HG02642 (cell line): ENCODE measurements around the gene DRD2.

ENCODE experiments used
- ATAC-seq: cut with Tn5 transposase; IDR thresholded peaks from one replicate; pipeline ENCODE4 v1.9.1; 2021; ENCODE audit warnings: mild to moderate bottlenecking; ENCODE audit not compliant: unreplicated experiment, poor library complexity

Gene DRD2

DNA sequence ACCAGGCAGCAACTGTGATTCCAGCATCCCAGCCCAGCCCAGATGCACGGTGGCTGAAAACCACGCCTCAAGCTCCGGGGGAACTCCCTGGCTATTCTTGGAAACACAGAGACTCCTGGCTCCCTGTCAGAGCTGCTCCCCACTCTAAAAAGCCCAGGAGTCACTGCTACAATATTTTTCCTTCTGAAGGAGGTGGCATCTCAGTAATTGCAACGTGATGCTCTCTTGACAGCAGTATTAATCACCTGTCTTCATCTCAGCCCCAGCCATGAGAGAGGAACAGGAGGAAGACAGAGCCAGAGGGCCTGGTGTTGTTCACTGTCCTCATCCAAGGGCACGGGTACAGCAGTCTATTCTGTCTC, 26.9 kb downstream of the DRD2 start:
- ATAC-seq, result no peak

DNA sequence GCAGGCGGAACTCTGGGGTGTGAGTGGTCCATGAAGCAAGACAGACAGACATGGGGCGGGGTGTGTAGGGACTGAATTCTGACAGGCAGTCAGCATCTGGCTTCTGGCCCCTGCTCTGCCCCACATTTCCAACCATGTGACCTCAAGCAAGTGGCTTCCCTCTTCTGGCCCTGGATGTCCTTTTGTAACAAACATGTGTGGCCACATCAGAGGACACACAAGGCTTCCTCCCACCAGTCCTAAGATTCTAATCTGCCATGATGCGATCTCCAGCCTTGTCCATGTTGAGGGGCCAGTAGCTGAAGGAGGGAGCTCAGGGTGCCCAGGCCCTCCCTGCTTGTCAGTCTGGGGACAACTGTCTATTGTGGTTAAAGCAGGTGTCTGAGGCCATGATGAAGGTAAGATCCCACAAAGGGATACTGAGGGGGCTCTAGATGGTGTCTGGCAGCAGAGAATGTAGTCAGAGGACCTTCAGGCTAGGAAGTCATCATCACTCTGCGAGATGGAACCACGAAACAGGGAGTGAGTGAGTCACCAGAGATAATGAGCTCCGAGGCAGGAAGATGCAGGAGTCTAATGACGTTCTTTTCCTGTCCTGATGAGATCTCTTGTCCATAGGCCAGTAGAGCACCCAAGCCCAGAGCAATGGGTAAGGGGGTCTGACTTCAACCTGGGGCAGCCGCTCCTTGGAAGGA, 27.4 kb downstream of the DRD2 start:
- ATAC-seq, result no peak

DNA sequence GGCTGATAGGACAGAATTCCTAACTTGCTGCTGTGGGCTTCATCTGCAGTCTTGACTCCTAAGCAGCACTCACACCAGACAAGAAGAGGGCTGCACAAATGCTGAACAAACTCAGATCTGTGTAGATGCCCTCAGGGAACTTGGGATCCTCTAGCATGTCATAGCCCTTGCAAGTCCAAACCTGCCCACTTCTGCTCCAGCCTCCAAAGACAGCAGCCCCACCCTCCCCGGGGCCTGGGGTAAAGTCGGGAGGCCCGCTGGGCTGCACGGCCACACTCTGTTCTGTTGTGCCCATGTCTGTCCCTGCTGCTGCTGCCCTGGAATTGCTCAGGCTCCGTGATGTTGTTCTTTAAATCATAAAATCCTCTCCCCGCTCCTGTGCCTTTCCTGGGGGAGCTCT, 28.3 kb downstream of the DRD2 start:
- ATAC-seq, result no peak

DNA sequence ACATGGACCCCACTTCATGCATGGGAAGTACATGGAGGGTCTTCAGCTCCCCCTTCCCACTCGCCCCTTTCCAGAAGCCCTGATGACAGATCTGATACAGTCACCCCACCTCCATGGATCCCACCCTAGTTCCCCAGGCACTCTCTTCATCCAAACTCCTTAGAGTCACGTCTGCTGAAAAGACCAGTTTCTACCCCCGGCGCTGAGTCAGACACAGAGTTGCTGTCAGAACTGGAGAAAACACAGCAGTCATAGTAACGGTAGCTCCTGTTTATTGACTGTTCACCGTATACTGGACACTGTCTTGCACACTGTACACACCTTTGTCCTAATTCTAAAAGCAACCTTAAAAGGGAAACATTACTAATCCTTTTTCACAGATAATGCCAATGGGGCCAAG, 29.1 kb downstream of the DRD2 start:
- ATAC-seq, result no peak

DNA sequence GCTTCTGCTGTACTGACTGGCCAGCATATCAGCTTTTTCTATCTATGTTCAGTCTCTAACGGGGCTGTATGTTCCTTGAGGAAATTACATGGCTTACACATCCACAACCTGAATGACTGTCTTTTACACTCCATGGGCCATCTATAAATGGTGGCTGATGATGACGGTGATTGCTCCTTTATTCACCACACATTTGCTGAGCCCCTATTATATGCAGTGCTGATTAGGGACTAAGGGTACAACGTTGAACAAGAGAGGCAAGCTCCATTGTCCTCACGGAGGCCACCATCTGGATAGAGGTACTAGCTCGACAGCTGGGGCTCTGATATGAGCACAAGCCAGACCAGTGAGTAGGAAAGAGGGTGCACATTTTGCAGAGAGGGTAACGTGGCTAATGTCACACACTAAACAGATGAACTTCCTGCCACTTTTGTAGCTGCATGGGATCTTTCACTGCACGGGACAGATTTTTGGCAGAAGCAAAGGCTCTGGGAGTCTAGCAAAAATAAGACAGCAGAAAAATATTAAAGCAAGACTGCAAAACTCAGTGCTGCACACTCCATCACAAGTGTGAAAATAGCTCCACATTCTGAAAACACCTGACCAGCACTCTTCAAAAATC, 30.6 kb downstream of the DRD2 start:
- no peak for ATAC-seq

DNA sequence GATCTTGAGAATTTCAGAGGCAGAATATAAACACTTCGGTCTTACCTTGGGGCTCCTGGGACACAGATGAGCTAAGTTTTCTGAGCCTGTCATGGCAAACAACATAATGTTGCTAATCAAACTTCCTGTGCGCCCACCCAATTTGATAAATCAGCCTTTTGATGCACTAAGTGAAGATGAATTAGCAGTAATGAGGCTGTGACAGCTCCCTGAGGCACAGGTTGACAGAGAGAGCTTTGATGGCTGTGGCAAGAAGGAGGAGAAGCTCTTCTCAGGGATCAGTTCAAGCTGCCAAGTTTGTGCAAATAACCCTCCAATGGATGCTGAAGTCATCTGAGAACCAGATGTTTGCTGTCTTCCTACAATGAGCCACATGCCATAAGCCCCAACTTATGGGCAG, 34.4 kb downstream of the DRD2 start:
- ATAC-seq, result no peak

DNA sequence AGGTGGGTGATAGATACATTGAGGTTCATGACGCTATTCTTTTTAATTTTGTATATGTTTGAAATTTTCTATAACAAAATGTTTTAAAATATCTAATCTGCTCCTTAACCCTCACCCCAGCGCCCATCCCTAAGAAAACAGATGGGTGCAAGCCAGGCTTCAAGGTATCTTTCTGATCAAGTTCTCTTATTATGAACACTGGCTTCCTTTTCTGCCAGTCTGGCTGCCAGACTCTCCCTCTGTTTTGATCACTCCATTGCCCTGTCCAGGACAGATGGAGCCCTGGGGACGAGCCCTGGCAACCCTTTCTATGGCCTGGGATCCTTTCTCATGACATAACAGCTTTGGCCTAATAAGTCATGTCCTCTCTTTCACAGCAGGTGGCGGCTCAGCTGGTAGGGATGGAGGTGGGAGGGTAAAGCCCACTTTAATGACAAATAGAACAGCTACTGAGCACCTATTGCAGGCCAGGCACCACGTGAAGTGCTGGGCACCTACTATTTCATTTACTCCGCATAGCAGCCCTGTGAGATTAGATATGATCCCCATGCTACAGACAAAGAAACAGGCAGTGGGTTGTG, 38.4 kb downstream of the DRD2 start:
- no peak for ATAC-seq

DNA sequence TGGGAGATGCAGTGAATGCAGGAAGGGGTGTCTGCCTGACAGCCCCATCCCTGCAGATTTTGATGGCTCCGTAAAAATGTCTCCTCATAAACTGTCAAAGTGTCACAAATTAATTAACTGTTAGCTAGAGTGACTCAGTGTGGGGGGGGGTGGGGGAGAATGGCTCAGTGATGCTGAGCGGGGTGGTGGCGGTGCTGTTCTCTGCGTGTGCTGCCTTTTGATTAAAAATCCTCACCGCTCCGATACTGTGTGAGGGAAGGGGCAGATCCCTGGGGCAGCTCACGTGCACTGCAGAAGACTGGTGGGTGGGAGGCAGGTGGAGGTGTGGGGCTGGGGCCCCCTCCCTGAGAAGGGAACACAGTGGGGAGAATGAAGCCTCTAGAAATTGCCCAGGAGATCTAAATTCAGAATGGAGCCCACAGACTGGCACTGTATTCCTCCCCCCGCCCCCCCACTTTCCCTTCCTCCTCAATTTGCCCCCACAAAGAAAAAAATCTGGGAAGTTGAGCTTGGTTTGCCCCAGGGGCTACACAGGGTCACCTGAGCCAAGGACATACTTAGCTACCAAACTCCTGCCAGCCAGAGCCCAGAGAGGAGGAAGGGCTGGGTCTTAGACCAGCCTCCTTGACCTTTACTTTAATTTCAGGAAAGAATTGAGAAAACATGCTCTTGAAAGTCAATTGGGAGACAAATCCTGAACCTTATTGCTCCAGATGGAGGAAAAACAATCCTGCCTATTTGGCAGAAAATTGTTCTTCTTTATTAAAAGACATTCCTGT, 39.8 kb downstream of the DRD2 start:
- no peak for ATAC-seq

DNA sequence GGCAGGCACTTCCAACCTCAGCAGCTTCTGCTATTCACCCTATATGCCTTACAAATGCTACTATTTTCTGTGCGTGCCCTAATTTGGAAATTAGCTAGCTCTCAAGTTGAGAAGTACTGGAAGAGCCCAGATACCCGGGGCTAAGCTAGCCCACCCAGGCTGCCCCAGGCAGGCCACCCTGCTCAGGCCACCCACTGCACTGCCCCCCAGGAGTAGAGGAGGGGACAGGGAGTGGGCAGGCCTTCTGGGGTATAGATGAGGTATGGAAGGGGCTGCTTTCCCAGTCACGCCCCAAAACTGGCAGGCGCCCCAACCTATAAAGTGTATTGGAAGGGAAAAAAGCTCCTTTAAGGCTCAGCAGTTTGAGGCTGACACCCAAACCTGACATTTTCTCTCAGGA, 43.5 kb downstream of the DRD2 start:
- ATAC-seq, result no peak

DNA sequence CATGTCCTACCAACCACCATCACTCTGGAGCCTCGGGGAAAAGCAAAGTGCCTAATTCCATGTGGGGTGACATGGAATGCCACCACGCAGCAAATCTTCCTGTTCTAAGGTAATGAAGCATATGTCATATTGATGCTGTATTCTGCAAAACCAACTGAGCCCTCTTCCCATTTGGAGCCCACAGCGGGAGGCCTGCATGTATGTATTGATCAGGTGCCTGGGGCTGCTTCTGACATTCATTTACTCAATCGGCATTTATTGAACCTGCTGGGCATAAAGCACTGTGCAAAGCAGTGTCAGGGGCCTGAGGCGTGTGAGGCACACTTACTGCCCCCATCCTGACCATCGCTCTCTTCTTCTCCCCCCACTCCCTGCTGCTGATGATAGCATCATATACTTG, 48.5 kb downstream of the DRD2 start:
- ATAC-seq, result no peak

DNA sequence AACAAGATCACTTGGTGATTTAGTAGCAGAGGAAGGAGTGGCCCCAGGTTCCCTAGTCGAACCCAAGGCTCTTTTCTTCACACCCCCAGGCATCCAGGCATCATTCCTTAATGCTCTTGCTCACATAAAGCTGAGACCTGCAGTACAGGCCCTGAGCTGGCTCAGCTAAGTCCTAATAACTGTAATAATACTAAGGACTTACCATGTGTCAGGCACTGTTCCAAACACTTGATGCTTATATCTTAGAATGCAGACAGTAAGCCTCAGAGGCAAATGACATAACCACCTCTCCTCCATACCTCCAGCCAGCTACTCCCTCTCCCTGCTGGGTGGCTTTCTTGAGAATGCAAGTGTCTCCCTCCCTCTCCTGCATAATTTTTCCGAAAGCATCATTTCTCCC, 54.4 kb downstream of the DRD2 start:
- no peak for ATAC-seq

DNA sequence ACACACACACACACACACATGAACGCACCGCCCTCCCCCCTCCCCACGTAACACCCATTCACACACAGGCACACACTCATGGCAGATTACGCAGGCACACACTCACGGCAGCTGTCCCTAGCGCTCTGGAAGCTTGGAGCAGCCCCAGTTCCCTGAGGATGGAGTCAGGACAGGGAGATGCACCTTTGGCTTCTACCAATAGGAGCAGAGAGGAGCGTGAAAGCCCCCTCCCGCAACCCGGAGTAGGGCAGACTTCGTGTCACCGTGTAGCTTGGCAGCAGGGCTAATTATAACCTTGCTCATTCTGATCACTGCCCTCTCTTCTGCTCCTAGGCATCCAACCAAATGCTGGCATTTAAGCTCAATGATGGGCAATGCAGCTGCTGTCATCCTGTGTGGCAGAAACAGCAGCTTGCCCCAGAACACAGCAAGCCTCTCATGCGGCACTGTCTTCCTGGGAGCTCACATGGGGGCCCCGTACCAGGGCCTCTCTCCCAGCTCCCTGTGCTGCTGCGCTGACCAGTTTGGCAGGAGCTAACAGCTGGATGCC, 55.7 kb downstream of the DRD2 start:
- no peak for ATAC-seq

DNA sequence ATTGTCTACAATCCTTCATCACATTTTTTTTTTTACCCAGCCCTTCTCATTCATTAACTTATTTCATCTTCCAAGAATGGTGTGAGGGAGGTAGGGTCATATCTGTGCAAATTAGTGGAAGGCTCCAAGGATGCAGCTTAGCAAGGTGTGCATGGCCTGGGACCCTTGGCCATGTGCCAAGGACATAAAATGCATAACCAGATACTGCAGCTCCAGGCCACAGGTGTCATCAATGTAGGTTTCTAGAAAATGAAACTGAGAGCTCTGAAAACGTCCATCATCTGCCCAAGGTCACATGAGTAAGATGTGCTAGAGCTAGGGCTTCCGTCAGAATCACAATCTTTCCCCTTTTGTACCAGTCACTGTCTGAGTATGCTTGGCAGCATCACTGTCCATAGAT, 57.8 kb downstream of the DRD2 start:
- no peak for ATAC-seq

DNA sequence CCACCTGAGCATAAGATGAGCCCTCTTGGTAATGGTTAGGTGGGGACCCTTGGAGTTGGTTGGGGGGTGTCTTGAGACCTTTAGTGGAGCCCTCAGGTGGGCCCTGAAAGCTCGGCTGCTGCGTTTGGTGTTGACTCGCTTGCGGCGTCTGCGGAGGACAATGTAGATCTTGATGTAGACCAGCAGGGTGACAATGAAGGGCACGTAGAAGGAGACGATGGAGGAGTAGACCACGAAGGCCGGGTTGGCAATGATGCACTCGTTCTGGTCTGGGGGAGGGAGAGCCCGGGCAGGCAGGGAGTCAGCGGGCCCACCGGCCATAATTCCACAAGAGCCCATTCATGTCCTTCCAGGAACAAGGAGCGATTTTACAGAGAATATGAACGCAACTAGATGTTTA, 59.9 kb downstream of the DRD2 start:
- no peak for ATAC-seq

DNA sequence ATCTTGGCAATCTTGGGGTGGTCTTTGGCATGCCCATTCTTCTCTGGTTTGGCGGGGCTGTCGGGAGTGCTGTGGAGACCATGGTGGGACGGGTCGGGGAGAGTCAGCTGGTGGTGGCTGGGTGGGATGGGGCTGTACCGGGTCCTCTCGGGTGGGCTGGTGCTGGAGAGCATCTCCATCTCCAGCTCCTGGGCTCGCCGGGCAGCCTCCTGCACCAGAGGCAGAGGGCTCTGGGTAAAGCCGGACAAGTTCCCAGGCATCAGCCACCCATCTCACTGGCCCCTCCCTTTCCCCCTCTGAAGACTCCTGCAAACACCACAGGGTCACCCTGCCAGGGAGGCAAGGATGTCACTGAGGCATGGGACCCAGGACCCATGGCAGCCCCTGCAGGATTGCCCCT, 62.5 kb downstream of the DRD2 start:
- no peak for ATAC-seq

DNA sequence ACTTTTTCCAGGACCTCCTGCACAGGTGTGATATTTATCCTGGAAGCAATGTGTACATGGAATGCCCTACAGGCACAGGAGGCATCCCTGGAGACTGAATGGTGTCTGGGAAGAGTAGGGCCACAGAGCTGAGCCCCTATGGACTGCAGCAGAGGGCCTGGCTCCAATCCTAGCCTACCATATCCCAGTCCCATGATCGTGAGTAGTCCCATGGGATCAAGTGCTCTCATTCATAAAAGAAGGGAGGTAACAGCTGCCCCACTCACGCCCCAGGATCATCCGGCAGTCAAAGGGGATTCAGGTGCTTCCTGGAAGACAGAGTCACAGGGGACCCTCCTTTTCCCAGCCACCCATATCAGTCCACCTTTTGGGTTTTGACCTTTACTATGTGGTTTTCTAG, 63.7 kb downstream of the DRD2 start:
- no peak for ATAC-seq

DNA sequence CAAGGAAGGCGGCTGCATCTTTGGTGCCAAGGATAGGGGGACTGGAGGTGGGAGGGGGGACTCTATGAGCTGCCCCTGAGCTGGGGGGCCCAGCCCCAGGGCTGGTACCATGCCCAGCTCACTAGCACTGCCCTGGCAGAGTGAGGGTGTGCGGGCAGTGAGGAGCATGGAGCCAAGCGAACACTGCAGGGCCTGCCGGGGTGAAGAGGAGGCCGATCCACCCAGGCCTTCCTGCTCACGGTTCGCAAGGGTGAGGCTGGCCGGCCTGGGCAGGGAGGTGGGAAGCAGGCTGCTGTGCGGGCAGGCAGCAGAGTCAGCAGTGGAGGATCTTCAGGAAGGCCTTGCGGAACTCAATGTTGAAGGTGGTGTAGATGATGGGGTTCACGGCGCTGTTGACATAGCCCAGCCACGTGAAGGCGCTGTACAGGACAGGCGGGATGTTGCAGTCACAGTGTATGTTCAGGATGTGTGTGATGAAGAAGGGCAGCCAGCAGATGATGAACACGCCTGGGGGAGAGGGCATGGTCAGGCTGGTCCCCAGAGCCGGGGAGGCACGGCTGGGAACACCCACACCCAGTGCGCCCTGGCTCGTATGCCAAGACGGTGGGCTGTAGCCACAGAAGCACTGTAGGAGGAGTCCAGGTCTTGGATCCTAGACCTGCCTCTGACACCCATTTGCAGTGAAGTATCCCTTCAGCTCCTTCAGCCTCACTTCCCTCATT, 64.6 kb downstream of the DRD2 start:
- ATAC-seq, result no peak

DNA sequence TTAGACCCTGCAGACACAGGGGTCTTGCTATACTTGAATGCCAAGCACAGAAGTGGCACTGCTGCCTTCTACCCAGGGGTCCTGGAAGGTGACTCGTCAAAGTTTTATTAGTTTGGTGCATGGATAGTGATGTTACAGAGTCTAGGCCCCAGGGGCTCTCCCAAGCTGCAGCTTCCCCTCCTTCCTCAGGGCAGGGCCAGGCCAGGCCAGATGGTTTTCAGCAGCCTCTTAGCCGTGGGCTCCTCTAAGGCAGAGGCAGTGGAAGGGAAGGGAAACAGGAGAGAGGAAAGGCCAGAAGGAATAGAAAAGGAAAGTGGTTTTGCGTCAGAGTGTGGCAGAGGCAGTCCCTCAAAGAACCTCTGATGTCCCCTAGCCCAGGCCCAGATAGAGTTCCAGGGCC, 65.7 kb downstream of the DRD2 start:
- no peak for ATAC-seq

DNA sequence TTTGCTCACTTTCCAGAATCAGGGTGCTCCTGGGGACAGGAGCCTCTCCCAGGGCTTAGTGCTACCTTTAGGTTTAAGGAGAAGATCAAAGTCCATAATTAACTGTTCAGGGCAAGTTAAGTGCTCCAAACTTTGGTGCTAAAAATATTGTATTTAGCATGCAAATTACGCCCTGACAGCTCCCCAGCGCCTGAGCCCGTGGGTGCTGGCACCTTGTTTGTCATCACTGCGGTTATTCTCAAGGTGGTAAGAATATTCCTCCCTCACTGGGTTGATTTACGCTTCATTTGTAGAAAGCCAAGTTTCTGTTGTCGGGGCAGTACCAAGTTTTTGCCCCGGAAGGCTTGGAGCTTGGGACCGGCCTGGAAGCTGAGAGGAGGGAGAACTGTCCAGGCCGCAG, 66.3 kb downstream of the DRD2 start:
- no peak for ATAC-seq

DNA sequence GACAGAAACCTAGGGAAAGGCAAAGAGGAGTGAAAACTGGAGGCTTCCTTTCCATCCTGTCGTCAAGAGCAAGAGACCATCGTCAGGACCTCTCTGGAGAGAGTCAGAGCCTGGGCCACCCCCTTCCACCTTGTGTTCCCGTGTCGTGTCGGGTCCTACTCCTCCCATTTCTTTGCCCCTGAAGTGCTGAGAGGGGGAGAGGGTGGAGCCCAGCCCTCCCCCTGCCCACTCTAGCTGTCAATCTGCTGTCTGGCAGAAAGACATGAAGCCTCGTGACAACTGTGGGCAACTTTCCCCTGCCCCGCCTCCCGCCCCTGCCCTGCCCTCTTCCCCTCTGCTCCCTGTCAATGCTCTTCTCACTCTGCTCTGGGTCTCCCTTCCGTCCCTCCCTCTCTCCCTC, 67.0 kb downstream of the DRD2 start:
- ATAC-seq, result no peak

DNA sequence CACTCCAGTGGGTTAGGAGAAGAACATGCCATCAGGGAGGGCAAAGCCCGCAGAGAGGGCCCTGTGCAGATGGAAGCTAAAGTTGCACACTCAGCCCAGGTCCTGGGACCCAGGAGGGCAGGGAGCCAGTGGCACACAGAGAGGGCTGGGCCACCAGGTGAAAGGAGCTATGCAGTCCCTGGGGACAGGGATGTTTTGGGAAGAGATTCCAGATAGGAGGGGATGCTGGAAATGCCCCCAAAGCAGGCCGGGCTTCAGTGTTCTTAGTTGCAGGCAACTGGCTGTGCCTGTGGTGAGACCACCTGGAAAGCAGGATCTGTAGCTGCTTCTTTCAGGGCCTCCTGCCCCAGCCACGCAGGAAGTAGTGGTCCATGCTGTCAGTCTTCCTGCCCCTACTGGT, 68.0 kb downstream of the DRD2 start:
- no peak for ATAC-seq
